K562 (cell line): Measurements from ENCODE around the gene CREB3L1.

ENCODE experiments used
- CEBPZ ChIP-seq: fragments of 150-350 bp; IDR thresholded peaks from 2 replicates; pipeline ENCODE4 v1.6.1; 2014; ENCODE audit warnings: low read depth, mild to moderate bottlenecking, low read length, borderline replicate concordance
- CTCF ChIP-seq, 3 experiments: IDR thresholded peaks in 2 of 3; conservative IDR thresholded peaks in 1 of 3; 2 replicates each; pipeline ENCODE4 v1.5.1; 2011 to 2012; ENCODE audit warnings: low read length in 3 of 3, mild to moderate bottlenecking in 3 of 3, control low read depth in 2 of 3, improper control_type of control experiment in 1 of 3, inconsistent platforms in 1 of 3, low read depth in 1 of 3, mixed read lengths in 1 of 3, moderate library complexity in 1 of 3; ENCODE audit not compliant: insufficient read depth in 2 of 3
- KHSRP ChIP-seq: fragments of 450-650 bp; IDR thresholded peaks from 2 replicates; pipeline ENCODE4 v1.6.1; 2017
- MAX ChIP-seq: sonication (generic); formaldehyde crosslinking; IDR thresholded peaks from 2 replicates; pipeline ENCODE4 v1.9.0; 2022; ENCODE audit warnings: mild to moderate bottlenecking, missing genetic modification reagents
- POLR2AphosphoS5 ChIP-seq: IDR thresholded peaks from 2 replicates; pipeline ENCODE4 v1.6.1; 2011; ENCODE audit warnings: mild to moderate bottlenecking, low read depth, low read length, moderate library complexity; ENCODE audit not compliant: control insufficient read depth, insufficient read depth
- TCF7L2 ChIP-seq: fragments of 150-350 bp; IDR thresholded peaks from 2 replicates; pipeline ENCODE4 v1.6.1; 2016; ENCODE audit warnings: low read depth, mild to moderate bottlenecking, low read length, moderate library complexity
- ZNF445 ChIP-seq: fragments of 250-450 bp; sonication (Bioruptor Pico); IDR thresholded peaks from 2 replicates; pipeline ENCODE4 v1.4.0; 2020; ENCODE audit warnings: low read depth, mild to moderate bottlenecking, moderate library complexity
- ZNF589 ChIP-seq: fragments of 200-800 bp; sonication (Bioruptor generic); IDR thresholded peaks from 2 replicates; pipeline ENCODE4 v1.6.1; 2016; ENCODE audit warnings: low read depth, missing genetic modification characterization, missing compliant biosample characterization
- ZNF639 ChIP-seq, 2 experiments: fragments of 200-800 bp in 1 of 2; sonication (Bioruptor generic) in 1 of 2; sonication (generic) in 1 of 2; formaldehyde crosslinking in 1 of 2; IDR thresholded peaks in 1 of 2; conservative IDR thresholded peaks in 1 of 2; 2 replicates each; pipeline versions ENCODE4 v1.5.0 to v1.6.1; 2016 to 2020; ENCODE audit warnings: missing compliant biosample characterization in 1 of 2, missing genetic modification characterization in 1 of 2, missing genetic modification reagents in 1 of 2

- TF ChIP-seq POLR2AphosphoS5 (no peak), CTCF (IDR thresholded peaks at IDR 0.05 in 2 of 3, conservative IDR thresholded peaks at IDR 0.05 in 1 of 3; ENCODE audit: insufficient read depth in 2 of 3, low read depth in 1 of 3, low read length in 3 of 3) (no peak), MAX (no peak), KHSRP (no peak), TCF7L2 (no peak), ZNF589 (CRISPR knock-in tag) (no peak), CEBPZ (no peak), ZNF639 (CRISPR knock-in tag; conservative IDR thresholded peaks at IDR 0.05 in 1 of 2, IDR thresholded peaks at IDR 0.05 in 1 of 2) (no peak), ZNF445 (CRISPR knock-in tag) (no peak)
These were observed 18.6 kb downstream of the CREB3L1 start for GRCh38 chr11:46296059-46296527.
